Activated CD4-positive, CD25-positive, alpha-beta regulatory T cell treated with anti-CD3 and anti-CD28 coated beads, Interleukin-2, amount 50 U/mL, for 16 hours (primary cell): ENCODE results near the gene PHKA1.
"Not testable (repeated sequence)": the region's sequence is repeated elsewhere in the genome, so short reads cannot be mapped to it uniquely, and the experiment has no call there.

ENCODE experiments used
- DNase-seq: peaks from one replicate; pipeline ENCODE4 v3.0.0-alpha.2; 2020; ENCODE audit warnings: low read depth, low spot score

The PHKA1 gene

DNA sequence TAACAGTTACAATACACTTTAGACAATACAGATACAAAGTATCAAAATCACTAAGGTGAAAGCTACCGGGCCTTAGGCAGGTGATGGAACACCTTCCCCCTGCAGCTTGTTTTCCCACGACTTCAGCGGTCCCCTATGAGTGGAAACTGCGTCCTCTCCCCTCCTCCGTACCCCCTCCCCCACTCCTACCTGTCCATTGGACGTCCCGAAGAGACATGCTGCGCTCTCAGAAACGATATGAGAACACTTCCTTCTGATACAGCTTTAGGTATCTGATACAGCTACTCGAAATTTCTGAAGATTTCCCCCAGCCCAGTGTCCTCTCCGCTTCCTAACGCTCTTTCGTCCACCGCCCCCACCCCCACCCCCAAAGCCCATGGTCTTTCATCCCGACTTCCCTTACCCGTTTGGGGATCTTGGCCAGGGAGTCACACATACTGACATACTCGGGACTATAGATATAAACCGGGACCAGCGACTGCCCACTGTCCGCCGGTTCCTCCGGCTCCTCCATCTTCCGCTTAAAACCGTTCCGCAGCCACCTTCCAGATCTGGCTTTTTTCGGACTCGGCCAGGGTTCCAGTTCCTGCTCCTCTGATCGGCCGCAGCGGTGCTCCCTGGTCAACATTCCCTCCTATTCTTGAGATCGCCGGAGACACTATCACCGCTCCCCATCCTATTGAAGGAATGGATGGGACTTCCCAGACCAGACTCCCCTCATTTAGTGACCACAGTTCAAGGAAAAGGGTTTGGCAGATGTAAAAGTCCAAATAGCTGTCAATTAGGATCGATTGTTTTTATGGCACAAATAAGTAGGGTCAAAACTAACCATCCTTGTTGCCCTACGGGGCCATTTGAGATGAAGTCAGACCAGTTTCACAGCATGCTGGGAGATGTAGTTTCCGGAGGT lies 141.6 kb downstream of the PHKA1 start, which contains the start of gene HDAC8:
TSS of gene HDAC8 (minus strand) at position 596 of the 910 bp plus-strand sequence. CDS start at position 514, 82 bp downstream.
- peak; percentile 10 for DNase-seq

DNA sequence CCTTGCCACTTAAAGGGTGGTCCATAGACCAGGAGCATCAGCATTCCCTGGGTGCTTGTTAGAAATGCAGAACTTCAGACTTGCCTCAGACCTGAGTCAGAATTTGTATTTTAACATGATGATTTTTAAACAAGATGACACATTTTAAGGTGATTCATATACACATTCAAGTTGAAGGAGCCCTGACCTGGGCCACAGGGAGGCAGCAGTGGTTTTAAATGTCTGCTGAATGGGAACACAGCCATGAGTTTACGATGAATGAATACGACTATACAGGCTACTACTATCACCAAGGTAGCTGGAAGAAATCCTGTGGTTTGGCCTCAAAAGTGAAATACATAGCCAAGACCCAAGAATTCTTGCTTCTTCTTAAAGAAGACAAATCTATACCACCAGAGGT lies 144.3 kb downstream of the PHKA1 start:
- DNase-seq, result no peak

DNA sequence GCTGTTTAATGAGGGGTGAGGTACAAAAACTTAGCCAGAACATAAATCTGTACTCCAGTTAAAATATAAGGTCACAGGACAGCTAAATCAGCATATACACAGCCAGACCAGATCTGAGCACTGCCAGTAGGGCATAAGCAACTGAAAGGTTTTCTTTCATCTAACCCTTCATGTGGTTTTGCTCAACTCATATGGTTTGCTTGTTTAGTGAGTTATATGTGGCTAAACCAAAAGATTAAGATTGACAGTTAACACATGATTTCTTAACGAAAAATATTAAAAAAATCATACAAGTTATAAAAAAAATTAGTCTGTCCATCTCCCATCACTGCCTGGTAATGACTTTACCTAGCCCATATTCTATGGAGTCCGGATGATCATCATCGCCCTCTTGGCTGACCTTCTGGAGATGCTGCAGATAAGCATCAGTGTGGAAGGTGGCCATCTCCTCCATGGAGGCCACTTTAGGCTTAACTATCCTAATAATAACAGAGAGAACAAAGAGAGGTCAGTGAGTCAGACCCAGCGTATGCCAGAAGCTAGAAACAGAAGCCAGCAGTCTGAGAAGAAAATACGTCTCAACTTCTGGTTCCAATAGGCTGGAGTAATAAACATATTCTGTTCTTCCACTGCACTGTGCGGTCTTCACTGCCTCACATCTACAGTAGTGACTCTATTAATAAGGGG lies 145.6 kb downstream of the PHKA1 start:
- DNase-seq, result no peak

DNA sequence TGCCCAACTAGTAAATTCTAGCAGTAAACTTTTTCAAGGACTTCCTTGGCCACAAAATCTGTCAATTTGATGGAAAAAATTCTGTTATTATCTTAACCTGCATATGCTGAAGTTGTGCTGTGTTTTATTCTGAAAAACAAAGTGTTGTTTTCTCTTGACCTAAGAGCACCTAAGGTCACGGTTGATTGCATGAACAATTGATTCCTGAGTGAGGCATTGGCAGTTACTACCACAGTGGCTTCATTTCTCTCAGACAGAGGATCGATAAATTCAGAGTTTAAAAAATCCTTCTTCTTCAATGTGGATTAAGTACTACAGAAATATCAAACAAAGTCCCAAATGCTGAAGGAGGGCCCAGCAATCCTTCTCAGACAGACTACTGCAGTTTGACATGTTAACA lies 147.7 kb downstream of the PHKA1 start:
- DNase-seq, result no peak

DNA sequence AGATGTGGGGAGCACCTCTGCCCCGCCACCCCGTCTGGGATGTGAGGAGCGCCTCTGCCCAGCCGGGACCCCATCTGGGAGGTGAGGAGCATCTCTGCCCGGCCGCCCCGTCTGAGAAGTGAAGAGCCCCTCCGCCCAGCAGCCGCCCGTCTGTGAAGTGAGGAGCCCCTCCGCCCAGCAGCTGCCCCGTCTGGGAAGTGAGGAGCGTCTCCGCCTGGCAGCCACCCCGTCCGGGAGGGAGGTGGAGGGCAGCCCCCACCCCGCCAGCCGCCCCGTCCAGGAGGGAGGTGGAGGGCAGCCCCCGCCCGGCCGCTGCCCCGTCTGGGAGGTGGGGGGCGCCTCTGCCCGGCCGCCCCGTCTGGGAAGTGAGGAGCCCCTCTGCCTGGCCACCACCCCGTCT lies 154.5 kb downstream of the PHKA1 start:
- not testable (repeated sequence) for DNase-seq

DNA sequence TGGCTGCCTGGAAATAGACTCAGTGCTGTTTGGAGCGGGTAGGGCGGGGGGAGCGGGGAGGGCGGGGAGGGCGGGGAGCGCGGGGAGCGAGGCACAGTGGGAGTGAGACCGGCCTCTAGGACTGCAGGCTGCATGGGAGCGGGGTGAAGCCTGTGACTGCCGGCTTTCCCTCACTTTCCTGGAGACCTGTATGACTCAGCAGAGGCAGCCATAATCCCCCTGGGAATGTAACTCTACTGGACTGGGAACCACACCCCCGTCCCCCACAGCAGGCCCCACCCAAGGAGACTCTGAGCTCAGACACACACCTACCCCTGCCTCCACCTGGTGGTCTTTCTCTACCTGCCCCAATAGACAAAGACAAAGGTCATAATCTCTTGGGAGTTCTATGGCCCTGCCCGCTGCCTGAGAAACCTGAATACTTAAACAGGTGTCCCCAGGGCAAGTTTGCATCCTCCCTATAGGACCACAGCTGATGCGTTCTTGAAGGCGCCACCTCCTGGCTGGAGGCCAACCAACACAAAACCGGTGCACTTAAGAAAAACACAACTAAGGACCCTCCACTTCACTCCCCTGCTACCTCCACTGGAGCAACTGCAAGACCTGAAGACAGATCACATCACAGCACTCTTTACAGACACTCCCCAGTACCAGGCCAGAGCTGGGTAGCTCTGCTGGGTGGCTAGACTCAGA lies 159.5 kb downstream of the PHKA1 start:
- no peak for DNase-seq

DNA sequence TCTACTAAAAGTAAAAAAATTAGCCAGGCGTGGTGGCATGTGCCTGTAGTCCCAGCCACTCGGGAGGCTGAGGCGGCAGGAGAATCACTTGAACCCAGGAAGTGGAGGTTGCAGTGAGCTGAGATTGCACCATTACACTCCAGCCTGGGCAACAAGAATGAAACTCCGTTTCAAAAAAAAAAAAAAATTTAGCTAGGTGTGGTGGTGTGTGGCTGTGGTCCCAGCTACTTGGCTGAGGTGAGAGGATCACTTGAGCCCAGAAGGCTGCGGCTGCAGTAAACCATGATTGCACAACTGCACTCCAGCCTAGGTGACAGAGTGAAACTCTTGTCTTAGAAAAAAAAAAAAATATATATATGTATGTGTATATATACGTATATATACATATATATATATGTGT lies 161.7 kb downstream of the PHKA1 start:
- DNase-seq, result not testable (repeated sequence)

DNA sequence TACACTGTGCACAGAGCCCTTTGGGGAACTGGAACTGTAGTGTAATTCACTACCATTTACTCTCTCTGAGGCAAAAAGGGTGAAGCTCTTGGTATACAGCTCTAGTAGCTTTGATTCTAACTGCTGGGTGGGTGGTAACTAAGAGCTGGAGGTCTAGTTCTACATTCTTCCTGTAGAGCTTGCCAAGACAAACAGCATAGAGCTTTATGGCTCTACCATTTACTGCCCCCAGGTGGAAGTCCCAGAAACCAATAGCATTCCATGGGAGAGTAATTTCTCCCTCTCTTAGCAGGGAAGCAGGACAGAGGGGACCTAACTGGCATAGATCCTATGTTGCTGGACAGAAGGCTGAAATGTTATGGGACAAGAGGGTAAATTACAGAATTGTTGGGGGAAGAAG lies 168.1 kb downstream of the PHKA1 start:
- no peak for DNase-seq

DNA sequence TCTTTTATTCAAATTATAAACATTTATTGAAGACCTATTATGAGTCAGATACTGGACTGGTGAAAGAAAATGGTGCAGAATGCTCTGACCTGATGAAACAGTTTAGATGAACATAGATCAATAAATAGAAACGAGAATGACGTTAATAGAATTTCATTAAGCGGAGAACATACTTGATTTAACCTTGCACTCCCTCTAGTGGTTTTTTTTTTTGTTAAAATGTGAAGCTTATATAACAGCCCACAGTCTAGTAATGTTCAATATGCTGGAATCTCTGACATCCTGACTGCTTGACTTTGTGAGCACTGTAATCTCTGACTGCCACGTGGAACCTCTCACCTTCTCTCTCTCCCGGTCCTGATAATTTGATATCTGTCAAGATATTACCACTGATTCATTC lies 173.8 kb downstream of the PHKA1 start:
- no peak for DNase-seq

DNA sequence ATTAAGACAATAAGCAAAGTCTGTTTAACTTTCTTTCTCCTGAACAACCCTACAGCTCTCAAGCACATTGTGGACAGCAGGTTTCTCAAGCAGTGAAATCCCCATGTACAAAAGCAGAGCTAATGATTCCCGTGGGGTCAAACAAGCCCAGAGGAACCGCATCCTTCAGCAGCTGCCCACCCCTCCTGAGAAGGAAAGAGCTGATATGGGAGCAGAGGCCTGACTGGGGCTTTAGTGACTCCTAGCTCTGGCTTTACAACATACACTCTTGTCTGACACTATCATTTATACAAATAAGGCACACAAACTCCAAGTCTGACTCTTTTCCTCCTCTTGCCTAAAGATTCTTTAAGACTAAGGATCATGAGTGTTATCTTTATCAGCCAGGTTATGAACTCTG lies 174.3 kb downstream of the PHKA1 start:
- DNase-seq, result no peak

DNA sequence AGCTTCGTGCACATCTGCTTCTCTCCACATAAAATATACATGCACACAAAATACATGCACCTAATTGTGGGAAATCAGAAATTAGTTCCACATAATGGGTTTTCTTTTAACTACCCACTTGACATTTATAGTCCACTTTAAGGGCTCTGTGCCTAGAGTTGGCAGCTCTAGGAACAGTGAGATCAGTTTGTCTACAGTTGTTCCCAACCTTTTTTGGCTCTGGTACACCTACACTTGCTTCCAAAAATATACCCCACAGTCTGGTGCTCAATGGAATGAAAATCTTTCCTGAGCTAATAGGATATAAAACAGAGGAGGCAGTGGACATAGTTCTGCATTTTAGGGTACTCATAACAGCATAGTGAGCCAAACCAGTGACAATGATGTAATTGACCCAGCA lies 177.6 kb downstream of the PHKA1 start:
- DNase-seq, result no peak

DNA sequence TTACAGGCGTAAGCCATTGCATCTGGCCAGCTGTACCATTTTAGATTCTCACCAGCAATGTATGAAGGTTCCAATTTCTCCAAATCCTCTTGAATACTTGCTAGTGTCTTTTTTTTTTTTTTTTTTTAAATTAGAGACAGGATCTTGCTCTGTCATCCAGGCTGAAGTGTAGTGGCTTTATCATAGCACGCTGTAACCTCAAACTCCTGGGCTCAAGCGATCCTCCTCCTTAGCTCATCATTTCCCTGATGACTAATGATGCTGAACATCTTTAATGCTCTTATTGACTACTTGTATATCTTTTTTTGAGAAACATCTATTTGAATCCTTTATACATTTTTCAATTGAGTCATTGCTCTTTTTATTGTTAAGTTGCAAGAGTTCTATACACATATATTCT lies 181.7 kb downstream of the PHKA1 start:
- DNase-seq, result no peak
